Cardiac fibroblast (primary cell): ENCODE results near the gene HOXA7.
A peak's percentile ranks its signal among the peaks of the same experiment; 100 is the strongest.

Source experiments
- DNase-seq, 2 donors: peaks; one replicate each; pipeline versions ENCODE4 v3.0.0 to v3.0.0-alpha.2; 2010; ENCODE audit warnings: low read depth in 2 of 2
- H3K4me3 ChIP-seq, 2 donors: replicated peaks in 1 of 2; 1 replicate in 1 of 2; 2 replicates in 1 of 2; pipeline ENCODE4 v1.5.1; 2011; ENCODE audit warnings: low read depth in 2 of 2, low read length in 2 of 2, mild to moderate bottlenecking in 2 of 2, moderate library complexity in 1 of 2
- CTCF ChIP-seq: IDR thresholded peaks from one replicate; pipeline ENCODE4 v1.5.1; 2011; ENCODE audit warnings: low read depth, mild to moderate bottlenecking, low read length, inconsistent platforms

Gene HOXA7

GRCh38 chr7:27188386-27189294 lies 32.2 kb upstream of the HOXA7 start:
- TF ChIP-seq CTCF: no peak
- H3K4me3 ChIP-seq: peak overlapping the region in 1 of 2 donors; percentile 11
- peak; percentile 15 to 38 for DNase-seq

DNA sequence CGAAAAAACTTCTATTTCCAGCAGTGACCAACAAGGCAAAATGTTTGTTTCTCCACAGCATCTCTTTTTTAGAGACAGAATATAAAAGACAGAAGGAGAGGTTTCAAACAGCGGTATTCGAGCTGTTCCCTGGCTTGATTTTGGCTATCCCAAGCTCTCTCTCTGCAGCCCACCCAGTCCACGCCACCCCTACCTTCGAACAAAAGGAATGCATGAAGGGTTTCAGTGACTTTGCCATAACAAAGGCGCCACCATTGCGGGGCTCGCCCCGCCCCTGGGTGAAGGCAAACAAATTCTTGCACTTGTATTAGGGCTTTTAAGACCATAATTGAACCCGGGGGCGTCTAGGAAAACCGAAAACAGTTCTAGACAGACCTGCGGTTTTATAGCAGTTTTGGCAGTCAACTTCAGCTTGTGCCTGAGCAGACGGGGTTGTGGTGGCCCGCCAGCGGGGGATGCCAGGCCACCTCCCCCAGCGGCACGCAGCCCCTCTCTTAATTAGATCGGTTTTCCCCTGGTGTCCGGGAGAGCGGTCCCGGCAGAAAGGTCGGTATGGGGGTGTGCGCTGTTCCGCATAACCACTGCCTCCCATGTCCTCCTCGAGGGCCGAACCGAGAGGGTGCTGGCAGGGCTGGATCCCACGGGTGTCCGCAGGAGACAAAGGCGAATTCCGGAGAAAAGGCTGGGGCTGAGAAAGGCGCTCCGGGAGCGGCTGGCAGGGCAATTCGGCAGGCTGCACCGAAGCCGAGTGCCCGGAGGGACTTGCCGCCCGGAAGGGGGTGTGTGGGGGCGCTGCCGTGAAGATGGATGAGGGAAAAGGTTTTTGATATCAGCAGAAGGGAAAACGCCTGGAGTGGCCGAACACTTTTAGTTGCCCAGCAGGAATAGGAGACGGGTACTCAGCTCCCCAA lies 31.3 kb upstream of the HOXA7 start:
- no peak for TF ChIP-seq CTCF
- no peak overlapping the region for H3K4me3 ChIP-seq
- DNase-seq: no peak

GRCh38 chr7:27186668-27187474 lies 30.4 kb upstream of the HOXA7 start:
- DNase-seq: no peak
- no peak overlapping the region for H3K4me3 ChIP-seq
- TF ChIP-seq CTCF: no peak

DNA sequence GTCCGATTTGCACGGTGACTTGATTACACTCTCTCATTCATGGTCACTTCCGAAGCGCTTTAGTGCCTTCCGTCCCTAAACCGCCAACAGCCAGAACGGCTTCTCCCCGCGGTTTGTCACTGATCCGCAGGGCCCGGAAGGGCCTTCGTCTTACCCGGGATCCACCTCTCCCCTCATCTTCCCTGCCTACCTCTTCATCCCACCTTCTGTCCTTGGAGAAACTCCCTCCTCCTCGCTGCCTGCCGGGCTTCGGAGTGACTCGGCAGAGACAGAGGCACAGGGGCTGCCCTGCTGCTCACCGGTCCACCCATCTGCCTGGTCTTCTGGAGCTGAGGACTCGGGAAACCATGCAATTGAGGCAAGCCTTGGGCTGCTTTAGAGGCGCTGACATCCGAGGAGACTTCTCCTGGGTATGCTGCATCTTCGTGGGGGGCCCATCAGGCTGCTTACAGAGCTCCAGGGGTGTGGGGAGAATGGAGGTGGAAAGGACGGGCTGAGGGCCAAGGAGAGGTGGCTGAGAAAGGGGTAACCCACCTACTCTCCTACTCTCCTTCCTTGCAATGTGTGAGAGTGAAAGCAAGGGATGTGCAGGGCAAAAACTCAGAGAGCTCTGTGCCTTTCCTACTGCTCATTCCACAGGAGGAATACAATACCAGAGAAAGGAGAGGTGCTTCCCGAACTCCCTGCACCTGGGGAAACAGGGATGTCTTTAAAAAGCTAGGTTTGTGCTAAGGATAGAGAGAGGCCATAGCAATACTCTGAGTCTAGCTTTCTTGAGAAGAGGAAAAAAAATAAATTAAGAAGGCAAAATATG lies 29.6 kb upstream of the HOXA7 start:
- no peak overlapping the region for H3K4me3 ChIP-seq
- TF ChIP-seq CTCF: no peak

GRCh38 chr7:27185013-27185853 lies 28.8 kb upstream of the HOXA7 start, which contains the start of gene HOXA11:
Gene HOXA11 (minus strand): TSS chr7:27185232. CDS start chr7:27185144, 88 bp downstream.
- peak; percentile 21 to 49 for DNase-seq
- H3K4me3 ChIP-seq: peak within 1 kb of the TSS; percentile 29 to 38
- no peak for TF ChIP-seq CTCF

More for the DNA sequence above, 29.6 kb upstream of the HOXA7 start:
- DNase-seq: no peak
